Measurements from ENCODE around the gene ADAMTS18.

ADAMTS18 gene

DNA sequence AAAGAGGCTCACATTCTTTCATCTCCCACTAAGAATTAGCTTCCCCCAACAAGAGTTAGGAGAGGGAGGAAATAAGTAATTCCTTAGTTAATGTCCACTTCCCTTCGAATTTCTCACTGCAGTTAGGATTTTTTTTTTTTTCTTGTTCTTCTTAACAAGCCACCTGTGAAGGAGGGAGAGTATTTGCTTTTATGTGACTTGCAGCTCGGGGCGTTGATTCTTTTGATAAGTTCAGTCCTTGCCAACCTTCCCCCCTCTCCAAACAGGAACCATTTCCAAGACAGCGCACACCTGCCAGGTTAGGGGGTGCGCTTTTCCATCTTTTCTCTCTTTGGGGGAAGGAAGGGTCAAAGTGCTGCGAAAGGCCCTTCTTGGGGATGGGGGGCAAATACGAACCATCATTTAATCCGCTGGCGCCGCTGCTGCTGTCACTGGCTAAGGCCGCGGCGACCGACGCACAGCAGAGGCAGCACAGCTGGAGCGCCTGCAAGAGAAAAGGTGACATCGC is 758 bp downstream of the ADAMTS18 start:
- no peak overlapping the region for H3K27ac ChIP-seq
- TF ChIP-seq CTCF (conservative IDR thresholded peaks at IDR 0.05; ENCODE audit: low read depth, low read length): no peak
- H2AFZ ChIP-seq (ENCODE audit: low read depth): no peak overlapping the region
- no peaks in the 10 kb centered on the region for H3K27me3 ChIP-seq (ENCODE audit: insufficient read depth, low read depth)
- H3K4me2 ChIP-seq: no peak overlapping the region
- no peak overlapping the region for H3K4me3 ChIP-seq (IDR thresholded peaks at IDR 0.05; ENCODE audit: insufficient read depth, low read depth, low read length)
- no peaks in the 10 kb centered on the region for H3K79me2 ChIP-seq (ENCODE audit: insufficient read depth, low read depth)
- H3K4me1 ChIP-seq (ENCODE audit: low read depth, poor library complexity, severe bottlenecking): no peaks in the 10 kb centered on the region
- H3K36me3 ChIP-seq (ENCODE audit: insufficient read depth): no peaks in the 10 kb centered on the region
- no peaks in the 10 kb centered on the region for H4K20me1 ChIP-seq (ENCODE audit: insufficient read depth)
- no peak overlapping the region for H3K9ac ChIP-seq

GRCh38 chr16:77433146-77433545 is 1.7 kb downstream of the ADAMTS18 start:
- Histone ChIP-seq H3K4me2 (no peak overlapping the region), H3K27ac (no peak overlapping the region), H3K36me3 (ENCODE audit: insufficient read depth) (no peaks in the 10 kb centered on the region), H3K27me3 (ENCODE audit: insufficient read depth, low read depth) (no peaks in the 10 kb centered on the region), H3K4me3 (IDR thresholded peaks at IDR 0.05; ENCODE audit: insufficient read depth, low read depth, low read length) (no peak overlapping the region), H3K9ac (no peak overlapping the region), H3K79me2 (ENCODE audit: insufficient read depth, low read depth) (no peaks in the 10 kb centered on the region), H3K4me1 (ENCODE audit: low read depth, poor library complexity, severe bottlenecking) (no peaks in the 10 kb centered on the region), H4K20me1 (ENCODE audit: insufficient read depth) (no peaks in the 10 kb centered on the region), H2AFZ (ENCODE audit: low read depth) (no peak overlapping the region)
- TF ChIP-seq CTCF (conservative IDR thresholded peaks at IDR 0.05; ENCODE audit: low read depth, low read length): no peak

- H3K4me2 ChIP-seq: no peak overlapping the region
- H3K9ac ChIP-seq: no peak overlapping the region
- H3K4me1 ChIP-seq (ENCODE audit: low read depth, poor library complexity, severe bottlenecking): no peaks in the 10 kb centered on the region
- H3K36me3 ChIP-seq (ENCODE audit: insufficient read depth): no peaks in the 10 kb centered on the region
- no peaks in the 10 kb centered on the region for H3K27me3 ChIP-seq (ENCODE audit: insufficient read depth, low read depth)
- H3K27ac ChIP-seq: no peak overlapping the region
- H4K20me1 ChIP-seq (ENCODE audit: insufficient read depth): no peaks in the 10 kb centered on the region
- H3K79me2 ChIP-seq (ENCODE audit: insufficient read depth, low read depth): no peaks in the 10 kb centered on the region
- no peak overlapping the region for H3K4me3 ChIP-seq (IDR thresholded peaks at IDR 0.05; ENCODE audit: insufficient read depth, low read depth, low read length)
- H2AFZ ChIP-seq (ENCODE audit: low read depth): no peak overlapping the region
- no peak for TF ChIP-seq CTCF (conservative IDR thresholded peaks at IDR 0.05; ENCODE audit: low read depth, low read length)
Measured at GRCh38 chr16:77432264-77432663, 2.6 kb downstream of the ADAMTS18 start.

DNA sequence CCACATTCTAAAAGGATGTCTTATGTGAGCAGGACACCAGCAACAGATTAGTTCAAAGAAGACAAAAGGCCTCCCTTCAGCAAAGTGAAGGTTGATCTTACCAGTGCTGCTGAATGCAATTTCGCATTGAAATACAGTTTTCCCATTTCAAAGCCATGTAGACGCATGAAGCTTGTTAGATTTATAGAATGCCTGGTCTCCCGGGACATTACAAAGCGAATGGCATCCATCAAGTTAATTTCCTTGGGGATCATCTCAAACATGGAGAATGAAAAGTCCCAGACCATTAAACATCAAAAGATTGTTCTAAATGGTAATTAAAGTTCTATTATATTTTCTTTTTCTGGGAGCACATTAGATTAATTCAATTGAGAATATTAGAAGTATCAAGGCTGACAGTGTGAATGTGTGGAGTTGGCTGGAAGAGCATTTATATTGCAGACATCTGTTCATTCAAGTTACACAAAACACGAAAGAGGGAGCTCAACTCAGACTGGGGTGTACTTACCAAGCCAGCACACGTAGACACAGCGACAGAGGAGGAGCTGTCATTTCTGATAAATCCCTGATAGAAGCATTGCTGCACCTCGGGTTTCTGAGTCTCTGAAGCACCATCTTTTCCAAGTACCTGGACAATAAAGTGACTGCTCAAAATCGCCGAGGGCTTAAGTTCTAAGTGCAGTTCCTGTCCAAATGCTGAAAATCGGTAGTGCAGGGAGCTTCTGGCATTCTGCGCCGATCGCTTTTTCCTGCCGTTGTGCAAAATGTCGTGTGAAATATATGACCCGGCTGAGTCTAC is 3.8 kb downstream of the ADAMTS18 start:
- Histone ChIP-seq H2AFZ (ENCODE audit: low read depth) (no peak overlapping the region), H3K79me2 (ENCODE audit: insufficient read depth, low read depth) (no peaks in the 10 kb centered on the region), H3K9ac (no peak overlapping the region), H3K27ac (no peak overlapping the region), H3K4me2 (no peak overlapping the region), H3K27me3 (ENCODE audit: insufficient read depth, low read depth) (no peaks in the 10 kb centered on the region), H3K36me3 (ENCODE audit: insufficient read depth) (no peaks in the 10 kb centered on the region), H3K4me1 (ENCODE audit: low read depth, poor library complexity, severe bottlenecking) (no peaks in the 10 kb centered on the region), H4K20me1 (ENCODE audit: insufficient read depth) (no peaks in the 10 kb centered on the region), H3K4me3 (IDR thresholded peaks at IDR 0.05; ENCODE audit: insufficient read depth, low read depth, low read length) (no peak overlapping the region)
- TF ChIP-seq CTCF (conservative IDR thresholded peaks at IDR 0.05; ENCODE audit: low read depth, low read length): no peak

Measured in KMS-11 (cell line).